ENCODE results near the gene HSPB8. TPM values are rescaled to one million over a fixed set of nuclear protein-coding genes. Genes with fewer than 3 reads are reported as not detected.

The HSPB8 gene
- total RNA-seq, 2 experiments from 2014 or later: not detected

GRCh38 chr12:119198440-119198839, 19.7 kb downstream of the HSPB8 start:
- no peak for DNase-seq (ENCODE audit: low spot score)
- TF ChIP-seq EZH2phosphoT487 (IDR thresholded peaks at IDR 0.05; ENCODE audit: borderline replicate concordance, low read depth, low read length) (no peak), CTCF (conservative IDR thresholded peaks at IDR 0.05; ENCODE audit: low read length) (no peak)
- intact Hi-C loops (cut with micrococcal nuclease; ENCODE audit: unreplicated experiment): no loop called here
- no TSS peak for BruUV-seq (replicated peaks)
- no peaks in the 10 kb centered on the region for H3K9me3 ChIP-seq (ENCODE audit: low read length)
- ChIA-PET POLR2A (no interaction called here), CTCF (ENCODE audit: unreplicated experiment) (no interaction called here)
- no peak overlapping the region for H3K27ac ChIP-seq (ENCODE audit: low read depth, low read length, poor library complexity, severe bottlenecking)
- no peaks in the 10 kb centered on the region for H3K9me2 ChIP-seq (ENCODE audit: insufficient read depth, low read length)
- no peaks in the 10 kb centered on the region for H3K4me1 ChIP-seq (ENCODE audit: insufficient read depth, low read length, poor library complexity, severe bottlenecking)
- no peak overlapping the region for H3K4me2 ChIP-seq (ENCODE audit: low read length)
- no peaks in the 10 kb centered on the region for H4K20me1 ChIP-seq (ENCODE audit: insufficient read depth, low read length)
- no peaks in the 10 kb centered on the region for H3K36me3 ChIP-seq (ENCODE audit: insufficient read depth, low read length)
- no peaks in the 10 kb centered on the region for H3K79me2 ChIP-seq (ENCODE audit: insufficient read depth, low read depth, low read length)
- no peak overlapping the region for H2AFZ ChIP-seq (ENCODE audit: low read length)
- H3K4me3 ChIP-seq (ENCODE audit: low read depth, low read length, poor library complexity, severe bottlenecking): no peak overlapping the region

- BruUV-seq (replicated peaks): no TSS peak
- Histone ChIP-seq H3K4me3 (ENCODE audit: low read depth, low read length, poor library complexity, severe bottlenecking) (no peak overlapping the region), H3K79me2 (ENCODE audit: insufficient read depth, low read depth, low read length) (no peaks in the 10 kb centered on the region), H2AFZ (ENCODE audit: low read length) (no peak overlapping the region), H3K9me3 (ENCODE audit: low read length) (no peaks in the 10 kb centered on the region), H3K27ac (ENCODE audit: low read depth, low read length, poor library complexity, severe bottlenecking) (no peak overlapping the region), H3K9me2 (ENCODE audit: insufficient read depth, low read length) (no peaks in the 10 kb centered on the region), H4K20me1 (ENCODE audit: insufficient read depth, low read length) (no peaks in the 10 kb centered on the region), H3K36me3 (ENCODE audit: insufficient read depth, low read length) (no peaks in the 10 kb centered on the region), H3K4me1 (ENCODE audit: insufficient read depth, low read length, poor library complexity, severe bottlenecking) (no peaks in the 10 kb centered on the region), H3K4me2 (ENCODE audit: low read length) (no peak overlapping the region)
- ChIA-PET CTCF (ENCODE audit: unreplicated experiment) (no interaction called here), POLR2A (no interaction called here)
- intact Hi-C loops (cut with micrococcal nuclease; ENCODE audit: unreplicated experiment): no loop called here
- DNase-seq (ENCODE audit: low spot score): no peak
- no peak for TF ChIP-seq EZH2phosphoT487 (IDR thresholded peaks at IDR 0.05; ENCODE audit: borderline replicate concordance, low read depth, low read length)
- TF ChIP-seq CTCF (conservative IDR thresholded peaks at IDR 0.05; ENCODE audit: low read length): no peak
These were observed 21.9 kb downstream of the HSPB8 start for GRCh38 chr12:119200601-119201000.

- TF ChIP-seq CTCF (conservative IDR thresholded peaks at IDR 0.05; ENCODE audit: low read length) (no peak), EZH2phosphoT487 (IDR thresholded peaks at IDR 0.05; ENCODE audit: borderline replicate concordance, low read depth, low read length) (no peak)
- Histone ChIP-seq H3K9me3 (ENCODE audit: low read length) (no peaks in the 10 kb centered on the region), H3K79me2 (ENCODE audit: insufficient read depth, low read depth, low read length) (no peaks in the 10 kb centered on the region), H4K20me1 (ENCODE audit: insufficient read depth, low read length) (no peaks in the 10 kb centered on the region), H2AFZ (ENCODE audit: low read length) (no peak overlapping the region), H3K4me1 (ENCODE audit: insufficient read depth, low read length, poor library complexity, severe bottlenecking) (no peaks in the 10 kb centered on the region), H3K4me2 (ENCODE audit: low read length) (no peak overlapping the region), H3K4me3 (ENCODE audit: low read depth, low read length, poor library complexity, severe bottlenecking) (no peak overlapping the region), H3K36me3 (ENCODE audit: insufficient read depth, low read length) (no peaks in the 10 kb centered on the region), H3K9me2 (ENCODE audit: insufficient read depth, low read length) (no peaks in the 10 kb centered on the region), H3K27ac (ENCODE audit: low read depth, low read length, poor library complexity, severe bottlenecking) (no peak overlapping the region)
- CTCF ChIA-PET (ENCODE audit: unreplicated experiment): no interaction called here
- POLR2A ChIA-PET: interaction anchor here (0.6 kb wide), 1 partner anchor 247 kb away, joined by 3 read pairs; no protein-coding TSS in a partner anchor
- BruUV-seq (replicated peaks): no TSS peak
- intact Hi-C loops (cut with micrococcal nuclease; ENCODE audit: unreplicated experiment): no loop called here
- DNase-seq (ENCODE audit: low spot score): no peak
These were observed 23.2 kb downstream of the HSPB8 start for GRCh38 chr12:119201789-119202543.
